ENCODE data around the gene H6PD. TPM values are rescaled to one million over a fixed set of nuclear protein-coding genes. Genes with fewer than 3 reads are reported as not detected.
"Not testable (repeated sequence)": the region's sequence is repeated elsewhere in the genome, so short reads cannot be mapped to it uniquely, and the experiment has no call there.

The H6PD gene
- total and polyA plus RNA-seq, 4 donors: 28.9 to 134 (median 56.8) TPM

DNA sequence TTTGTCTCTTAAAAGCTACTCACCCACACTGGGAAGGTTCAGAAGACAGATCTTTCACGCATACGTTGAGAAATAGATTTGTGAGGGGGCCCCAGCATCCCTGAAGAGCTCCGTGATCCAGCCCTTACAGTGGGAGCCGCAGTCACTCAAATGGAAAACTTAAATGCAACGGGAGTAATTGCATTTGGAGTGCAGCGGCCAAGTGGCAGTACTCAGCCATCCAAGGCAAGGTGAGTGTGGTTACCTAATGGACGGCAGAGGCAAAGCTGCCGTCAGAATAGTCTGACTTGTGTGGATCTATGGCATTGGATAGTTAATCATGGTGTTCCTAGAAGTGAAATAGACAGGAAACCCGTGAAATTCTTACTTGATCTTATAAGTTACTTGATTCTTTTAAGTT, 63.3 kb downstream of the H6PD start:
- peaks cover 0 to 10% (median 0%) of the 10 kb centered on the region in 4 donors for H3K36me3 ChIP-seq (ENCODE audit: control insufficient read depth in 4 of 4, insufficient read depth in 3 of 4, low read depth in 1 of 4, low read length in 3 of 4)
- no peak overlapping the region for H3K4me3 ChIP-seq (ENCODE audit: low read depth in 1 of 3, low read length in 3 of 3)
- H3K9ac ChIP-seq (ENCODE audit: low read depth in 1 of 2, low read length in 2 of 2): no peak overlapping the region
- TF ChIP-seq SP1 (IDR thresholded peaks at IDR 0.05): no peak
- no peak overlapping the region for H3K27ac ChIP-seq (ENCODE audit: low read depth in 1 of 2, low read length in 2 of 2)
- no peaks in the 10 kb centered on the region for H3K9me3 ChIP-seq (ENCODE audit: control insufficient read depth in 4 of 4, low read length in 3 of 4)
- no peak for DNase-seq (ENCODE audit: low spot score)
- 70% methylated on average over 9 of the region's 9 CpGs for WGBS
- H3K27me3 ChIP-seq (ENCODE audit: control insufficient read depth in 4 of 4, insufficient read depth in 4 of 4, low read length in 3 of 4): no peaks in the 10 kb centered on the region
- peaks cover 0 to 15% (median 8%) of the 10 kb centered on the region in 4 donors for H3K4me1 ChIP-seq (ENCODE audit: control insufficient read depth in 4 of 4, insufficient read depth in 4 of 4, low read length in 3 of 4)

DNA sequence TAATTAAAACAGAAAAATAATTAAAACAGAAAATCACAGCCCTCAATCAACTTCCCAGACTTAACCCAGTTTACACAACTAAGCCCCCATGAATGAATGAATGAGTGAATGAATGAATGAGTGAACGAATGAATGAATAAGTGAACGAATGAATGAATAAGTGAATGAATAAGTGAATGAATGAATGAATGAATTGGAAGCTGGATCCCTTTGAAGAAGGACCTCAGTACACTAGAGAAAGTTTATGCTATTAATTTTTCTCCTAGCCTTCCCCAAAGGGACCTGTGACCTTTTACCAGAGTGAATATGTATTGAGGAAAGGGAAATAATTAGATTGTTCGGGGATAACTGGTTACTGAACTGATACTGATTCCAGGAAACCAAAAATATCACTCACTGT, 63.7 kb downstream of the H6PD start:
- no peak overlapping the region for H3K9ac ChIP-seq (ENCODE audit: low read depth in 1 of 2, low read length in 2 of 2)
- H3K4me1 ChIP-seq (ENCODE audit: control insufficient read depth in 4 of 4, insufficient read depth in 4 of 4, low read length in 3 of 4): peaks cover 0 to 15% (median 8%) of the 10 kb centered on the region in 4 donors
- H3K4me3 ChIP-seq (ENCODE audit: low read depth in 1 of 3, low read length in 3 of 3): no peak overlapping the region
- H3K27ac ChIP-seq (ENCODE audit: low read depth in 1 of 2, low read length in 2 of 2): no peak overlapping the region
- TF ChIP-seq, protein P1, sequence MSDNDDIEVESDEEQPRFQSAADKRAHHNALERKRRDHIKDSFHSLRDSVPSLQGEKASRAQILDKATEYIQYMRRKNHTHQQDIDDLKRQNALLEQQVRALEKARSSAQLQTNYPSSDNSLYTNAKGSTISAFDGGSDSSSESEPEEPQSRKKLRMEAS (IDR thresholded peaks at IDR 0.05): no peak
- TF ChIP-seq NR2F2 (IDR thresholded peaks at IDR 0.05) (no peak), HNF4A (conservative IDR thresholded peaks at IDR 0.05) (no peak)
- TF ChIP-seq, protein P2, sequence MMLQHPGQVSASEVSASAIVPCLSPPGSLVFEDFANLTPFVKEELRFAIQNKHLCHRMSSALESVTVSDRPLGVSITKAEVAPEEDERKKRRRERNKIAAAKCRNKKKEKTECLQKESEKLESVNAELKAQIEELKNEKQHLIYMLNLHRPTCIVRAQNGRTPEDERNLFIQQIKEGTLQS (IDR thresholded peaks at IDR 0.05): no peak
- H3K27me3 ChIP-seq (ENCODE audit: control insufficient read depth in 4 of 4, insufficient read depth in 4 of 4, low read length in 3 of 4): no peaks in the 10 kb centered on the region
- H3K36me3 ChIP-seq (ENCODE audit: control insufficient read depth in 4 of 4, insufficient read depth in 3 of 4, low read depth in 1 of 4, low read length in 3 of 4): peaks cover 0 to 10% (median 0%) of the 10 kb centered on the region in 4 donors
- DNase-seq (ENCODE audit: low spot score): no peak
- no peaks in the 10 kb centered on the region for H3K9me3 ChIP-seq (ENCODE audit: control insufficient read depth in 4 of 4, low read length in 3 of 4)
- 42% methylated on average over 3 of the region's 3 CpGs for WGBS

DNA sequence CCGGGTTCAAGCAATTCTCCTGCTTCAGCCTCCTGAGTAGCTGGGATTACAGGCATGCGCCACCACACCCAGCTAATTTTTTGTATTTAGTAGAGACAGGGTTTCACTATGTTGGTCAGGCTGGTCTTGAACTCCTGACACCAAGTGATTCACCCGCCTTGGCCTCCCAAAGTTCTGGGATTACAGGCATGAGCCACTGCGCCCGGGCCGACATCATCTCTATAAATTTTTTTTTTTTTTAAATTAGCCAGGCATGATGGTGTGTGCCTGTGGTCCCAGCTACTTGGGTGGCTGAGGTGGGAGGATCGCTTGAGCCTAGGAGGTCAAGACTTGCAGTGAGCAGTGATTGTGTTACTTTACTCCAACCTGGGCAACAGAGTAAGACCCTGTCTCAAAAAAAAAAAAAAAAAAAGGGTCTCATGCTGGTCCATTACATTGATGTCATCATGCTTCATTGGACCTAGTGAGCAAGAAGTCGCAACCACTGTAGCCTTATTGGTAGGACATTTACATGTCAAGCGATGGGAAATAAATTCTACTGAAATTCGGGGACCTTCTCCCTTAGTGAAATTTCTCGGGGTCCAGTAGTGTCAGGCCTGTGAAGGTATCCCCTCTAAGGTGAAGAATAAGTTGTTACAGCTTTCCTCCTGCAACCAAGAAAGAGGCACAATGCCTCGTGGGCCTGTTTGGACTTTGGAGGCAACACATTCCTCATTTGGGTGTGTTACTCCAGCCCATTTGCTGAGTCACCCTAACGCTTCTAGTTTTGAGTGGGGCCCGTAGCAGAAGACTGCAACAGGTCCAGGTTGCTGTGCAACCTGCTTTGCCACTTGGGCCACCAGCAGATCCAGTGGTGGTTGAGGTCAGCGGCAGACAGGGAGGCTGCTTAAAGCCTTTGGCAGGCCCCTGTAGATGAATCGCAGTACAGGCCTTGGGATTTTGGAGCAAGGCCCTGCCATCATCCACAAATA, 65.3 kb downstream of the H6PD start:
- H3K27ac ChIP-seq (ENCODE audit: low read depth in 1 of 2, low read length in 2 of 2); DNase-seq (ENCODE audit: low spot score); H3K36me3 ChIP-seq (ENCODE audit: control insufficient read depth in 4 of 4, insufficient read depth in 3 of 4, low read depth in 1 of 4, low read length in 3 of 4); H3K9ac ChIP-seq (ENCODE audit: low read depth in 1 of 2, low read length in 2 of 2); H3K9me3 ChIP-seq (ENCODE audit: control insufficient read depth in 4 of 4, low read length in 3 of 4); H3K27me3 ChIP-seq (ENCODE audit: control insufficient read depth in 4 of 4, insufficient read depth in 4 of 4, low read length in 3 of 4); H3K4me3 ChIP-seq (ENCODE audit: low read depth in 1 of 3, low read length in 3 of 3); H3K4me1 ChIP-seq (ENCODE audit: control insufficient read depth in 4 of 4, insufficient read depth in 4 of 4, low read length in 3 of 4): not testable (repeated sequence)
- 91% methylated on average over 15 of the region's 16 CpGs for WGBS

DNA sequence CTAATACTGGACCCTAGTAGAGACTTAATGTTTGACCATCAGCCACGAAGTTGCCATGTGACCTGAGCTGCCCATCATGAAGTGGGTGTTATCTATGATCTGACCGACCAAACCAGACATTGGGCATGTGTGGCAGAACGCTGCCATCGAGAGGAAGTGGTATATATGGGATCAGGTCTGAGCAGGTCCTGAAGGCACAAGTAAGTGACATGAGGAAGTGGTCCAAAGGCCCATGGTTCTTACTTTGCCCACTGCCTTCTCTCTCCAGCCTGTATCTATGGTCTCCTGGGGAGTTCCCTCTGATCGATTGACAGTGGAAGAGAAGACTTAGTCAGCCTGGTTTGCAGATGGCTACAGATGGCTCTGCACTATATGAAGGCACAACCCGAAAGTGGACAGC, 66.0 kb downstream of the H6PD start:
- 86% methylated on average over 6 of the region's 6 CpGs for WGBS
- DNase-seq (ENCODE audit: low spot score): no peak
- Histone ChIP-seq H3K4me1 (ENCODE audit: control insufficient read depth in 4 of 4, insufficient read depth in 4 of 4, low read length in 3 of 4) (peaks cover 0 to 4% (median under 1%) of the 10 kb centered on the region in 4 donors), H3K36me3 (ENCODE audit: control insufficient read depth in 4 of 4, insufficient read depth in 3 of 4, low read depth in 1 of 4, low read length in 3 of 4) (peaks cover 0 to 10% (median 0%) of the 10 kb centered on the region in 4 donors), H3K9ac (ENCODE audit: low read depth in 1 of 2, low read length in 2 of 2) (no peak overlapping the region), H3K4me3 (ENCODE audit: low read depth in 1 of 3, low read length in 3 of 3) (no peak overlapping the region), H3K9me3 (ENCODE audit: control insufficient read depth in 4 of 4, low read length in 3 of 4) (no peaks in the 10 kb centered on the region), H3K27me3 (ENCODE audit: control insufficient read depth in 4 of 4, insufficient read depth in 4 of 4, low read length in 3 of 4) (no peaks in the 10 kb centered on the region), H3K27ac (ENCODE audit: low read depth in 1 of 2, low read length in 2 of 2) (no peak overlapping the region)
- no peak for TF ChIP-seq HNF4G (IDR thresholded peaks at IDR 0.05)
- TF ChIP-seq, protein P1 (IDR thresholded peaks at IDR 0.05): no peak

All from liver (tissue), 9 donors.